HL-60 (cell line): ENCODE results near the gene ACSF3.

Source experiments
- DNase-seq, 2 experiments: peaks; one replicate each; pipeline ENCODE4 v3.0.0-alpha.2; 2010 to 2020; ENCODE audit warnings: low read depth in 1 of 2, low spot score in 1 of 2
- H3K27ac ChIP-seq: fragments of 250-450 bp; sonication (Bioruptor Pico); replicated peaks from 2 replicates; pipeline ENCODE4 v1.5.1; 2020; ENCODE audit warnings: mild to moderate bottlenecking, moderate library complexity
- H3K27me3 ChIP-seq: fragments of 250-450 bp; sonication (Bioruptor Pico); 2 replicates; pipeline ENCODE4 v1.5.1; 2021; ENCODE audit warnings: mild to moderate bottlenecking, moderate library complexity; ENCODE audit not compliant: insufficient read depth, poor library complexity, severe bottlenecking
- H3K4me3 ChIP-seq: replicated peaks from 2 replicates; pipeline ENCODE4 v1.5.1; 2011; ENCODE audit warnings: mild to moderate bottlenecking, control low read depth, low read length; ENCODE audit not compliant: insufficient read depth
- CTCF ChIP-seq: IDR thresholded peaks from one replicate; pipeline ENCODE4 v1.5.1; 2011; ENCODE audit warnings: low read length, control low read depth, inconsistent platforms; ENCODE audit not compliant: insufficient read depth
- GABPA ChIP-seq: IDR thresholded peaks from 2 replicates; pipeline ENCODE4 v1.6.1; 2012; ENCODE audit warnings: low read depth
- POLR2AphosphoS5 ChIP-seq: IDR thresholded peaks from 2 replicates; pipeline ENCODE4 v1.6.1; 2012; ENCODE audit warnings: low read depth
- SPI1 ChIP-seq: IDR thresholded peaks from 2 replicates; pipeline ENCODE4 v1.6.1; 2012; ENCODE audit warnings: low read depth, mild to moderate bottlenecking, borderline replicate concordance
- TF ChIP-seq, protein P1 (sequence below): IDR thresholded peaks from 2 replicates; pipeline ENCODE4 v1.6.1; 2012; ENCODE audit warnings: low read depth; ENCODE audit not compliant: insufficient replicate concordance

The ACSF3 gene

GRCh38 chr16:89058812-89059211, 34.8 kb upstream of the ACSF3 start:
- DNase-seq: no peak
- H3K27me3 ChIP-seq: no peaks in the 10 kb centered on the region
- no peak overlapping the region for H3K4me3 ChIP-seq
- TF ChIP-seq GABPA: no peak
- no peak for TF ChIP-seq CTCF
- TF ChIP-seq POLR2AphosphoS5: no peak
- TF ChIP-seq SPI1: no peak
- TF ChIP-seq, protein P1, sequence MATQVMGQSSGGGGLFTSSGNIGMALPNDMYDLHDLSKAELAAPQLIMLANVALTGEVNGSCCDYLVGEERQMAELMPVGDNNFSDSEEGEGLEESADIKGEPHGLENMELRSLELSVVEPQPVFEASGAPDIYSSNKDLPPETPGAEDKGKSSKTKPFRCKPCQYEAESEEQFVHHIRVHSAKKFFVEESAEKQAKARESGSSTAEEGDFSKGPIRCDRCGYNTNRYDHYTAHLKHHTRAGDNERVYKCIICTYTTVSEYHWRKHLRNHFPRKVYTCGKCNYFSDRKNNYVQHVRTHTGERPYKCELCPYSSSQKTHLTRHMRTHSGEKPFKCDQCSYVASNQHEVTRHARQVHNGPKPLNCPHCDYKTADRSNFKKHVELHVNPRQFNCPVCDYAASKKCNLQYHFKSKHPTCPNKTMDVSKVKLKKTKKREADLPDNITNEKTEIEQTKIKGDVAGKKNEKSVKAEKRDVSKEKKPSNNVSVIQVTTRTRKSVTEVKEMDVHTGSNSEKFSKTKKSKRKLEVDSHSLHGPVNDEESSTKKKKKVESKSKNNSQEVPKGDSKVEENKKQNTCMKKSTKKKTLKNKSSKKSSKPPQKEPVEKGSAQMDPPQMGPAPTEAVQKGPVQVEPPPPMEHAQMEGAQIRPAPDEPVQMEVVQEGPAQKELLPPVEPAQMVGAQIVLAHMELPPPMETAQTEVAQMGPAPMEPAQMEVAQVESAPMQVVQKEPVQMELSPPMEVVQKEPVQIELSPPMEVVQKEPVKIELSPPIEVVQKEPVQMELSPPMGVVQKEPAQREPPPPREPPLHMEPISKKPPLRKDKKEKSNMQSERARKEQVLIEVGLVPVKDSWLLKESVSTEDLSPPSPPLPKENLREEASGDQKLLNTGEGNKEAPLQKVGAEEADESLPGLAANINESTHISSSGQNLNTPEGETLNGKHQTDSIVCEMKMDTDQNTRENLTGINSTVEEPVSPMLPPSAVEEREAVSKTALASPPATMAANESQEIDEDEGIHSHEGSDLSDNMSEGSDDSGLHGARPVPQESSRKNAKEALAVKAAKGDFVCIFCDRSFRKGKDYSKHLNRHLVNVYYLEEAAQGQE: no peak
- no peak overlapping the region for H3K27ac ChIP-seq

GRCh38 chr16:89060207-89060794, 33.4 kb upstream of the ACSF3 start:
- H3K27me3 ChIP-seq: no peaks in the 10 kb centered on the region
- no peak overlapping the region for H3K4me3 ChIP-seq
- no peak for DNase-seq
- no peak for TF ChIP-seq SPI1
- no peak for TF ChIP-seq POLR2AphosphoS5
- TF ChIP-seq, protein P1: no peak
- TF ChIP-seq GABPA: no peak
- no peak for TF ChIP-seq CTCF
- H3K27ac ChIP-seq: no peak overlapping the region

- TF ChIP-seq CTCF (no peak), GABPA (no peak), SPI1 (no peak), POLR2AphosphoS5 (no peak)
- TF ChIP-seq, protein P1: no peak
- Histone ChIP-seq H3K27ac (no peak overlapping the region), H3K4me3 (no peak overlapping the region), H3K27me3 (no peaks in the 10 kb centered on the region)
- no peak for DNase-seq
These were observed 32.6 kb upstream of the ACSF3 start for GRCh38 chr16:89061086-89061485.
